ENCODE data around the gene NPC1.
"Not testable (repeated sequence)": the region's sequence is repeated elsewhere in the genome, so short reads cannot be mapped to it uniquely, and the experiment has no call there.

NPC1 gene

DNA sequence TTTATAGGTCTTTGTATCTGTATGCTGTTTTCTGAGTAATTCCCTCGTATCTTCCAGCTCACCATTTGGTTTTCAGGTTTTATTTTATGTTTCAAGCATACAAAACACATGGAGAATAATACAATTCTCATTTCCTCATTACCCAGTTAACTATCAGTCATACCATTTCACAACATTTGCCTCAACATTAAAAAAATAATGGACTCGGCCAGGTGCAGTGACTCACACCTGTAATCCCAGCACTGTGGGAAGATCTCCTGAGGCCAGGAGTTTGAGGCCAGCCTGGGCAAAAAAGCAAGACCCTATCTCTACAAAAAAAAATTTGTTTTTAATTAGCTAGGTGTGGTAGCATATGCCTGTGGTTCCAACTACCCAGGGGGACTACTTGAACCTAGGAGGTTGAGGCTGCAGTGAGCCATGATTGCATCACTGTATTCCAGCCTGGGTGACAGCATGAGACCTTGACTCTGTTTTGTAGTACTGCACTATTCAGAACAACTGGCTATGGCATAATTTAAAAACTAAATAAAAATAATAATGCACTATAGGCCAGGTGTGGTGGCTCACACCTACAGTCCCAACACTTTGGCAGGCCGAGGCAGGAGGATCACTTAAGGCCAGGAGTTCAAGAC lies 20.3 kb downstream of the NPC1 start:
- ChIA-PET POLR2A (interaction anchor here (0.6 kb wide), 1 partner anchor 26 kb away, joined by 3 read pairs; no protein-coding TSS in a partner anchor), CTCF (interaction anchor here (0.6 kb wide), 1 partner anchor 249 kb away, joined by 4 read pairs; no protein-coding TSS in a partner anchor)
- no peaks in the 10 kb centered on the region for H3K4me1 ChIP-seq (ENCODE audit: control extremely low read depth in 1 of 4, control insufficient read depth in 4 of 4, insufficient read depth in 4 of 4, low read length in 3 of 4)
- H3K4me3 ChIP-seq (ENCODE audit: control insufficient read depth in 1 of 7, extremely low read depth in 1 of 7, insufficient read depth in 4 of 7, low read depth in 2 of 7, low read length in 6 of 7): no peak overlapping the region
- 100% methylated on average over 1 of the region's 3 CpGs for WGBS (ENCODE audit: insufficient coverage)
- no peak overlapping the region for H3K27ac ChIP-seq (ENCODE audit: insufficient read depth in 1 of 2, low read depth in 1 of 2, low read length in 2 of 2, poor library complexity in 1 of 2, severe bottlenecking in 2 of 2)
- H3K27me3 ChIP-seq (replicated peaks in 2 of 5; ENCODE audit: control insufficient read depth in 4 of 5, insufficient read depth in 5 of 5, low read length in 4 of 5): no peaks in the 10 kb centered on the region
- no peaks in the 10 kb centered on the region for H3K9me3 ChIP-seq (ENCODE audit: control extremely low read depth in 1 of 5, control insufficient read depth in 4 of 5, insufficient read depth in 2 of 5, low read depth in 1 of 5, low read length in 4 of 5)
- no peak for DNase-seq
- peaks cover 4 to 58% (median 32%) of the 10 kb centered on the region in 4 experiments for H3K36me3 ChIP-seq (ENCODE audit: control insufficient read depth in 4 of 4, insufficient read depth in 4 of 4, low read length in 3 of 4)

DNA sequence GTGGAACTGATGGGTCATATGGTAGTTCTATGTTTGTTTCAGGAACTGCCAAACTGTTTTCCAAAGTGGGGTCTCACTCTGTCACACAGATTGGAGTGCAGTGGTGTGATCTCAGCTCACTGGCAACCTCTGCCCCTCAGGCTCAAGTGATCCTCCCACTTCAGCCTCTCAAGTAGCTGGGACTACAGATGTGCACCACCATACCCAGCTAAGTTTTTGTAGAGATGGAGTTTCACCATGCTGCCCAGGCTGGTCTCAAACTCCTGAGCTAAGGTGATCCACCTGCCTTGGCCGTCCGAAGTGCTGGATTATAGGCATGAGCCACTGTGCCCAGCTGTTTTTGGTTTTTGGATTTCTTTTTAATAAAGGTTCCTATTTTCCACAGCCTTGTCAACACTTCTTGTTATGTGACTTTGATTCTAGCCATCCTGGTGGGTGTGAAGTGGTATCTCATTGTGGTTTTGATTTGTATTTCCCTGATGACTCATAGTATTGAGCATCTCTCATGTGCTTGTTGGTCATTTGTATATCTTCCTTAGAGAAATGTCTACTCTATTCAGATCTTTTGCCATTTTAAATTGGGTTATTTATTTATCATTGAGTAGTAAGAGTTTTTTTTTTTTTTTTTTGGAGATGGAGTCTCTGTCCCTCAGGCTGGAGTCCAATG lies 22.8 kb downstream of the NPC1 start:
- no peak overlapping the region for H3K27ac ChIP-seq (ENCODE audit: insufficient read depth in 1 of 2, low read depth in 1 of 2, low read length in 2 of 2, poor library complexity in 1 of 2, severe bottlenecking in 2 of 2)
- peaks cover 7 to 51% (median 25%) of the 10 kb centered on the region in 4 experiments for H3K36me3 ChIP-seq (ENCODE audit: control insufficient read depth in 4 of 4, insufficient read depth in 4 of 4, low read length in 3 of 4)
- no peaks in the 10 kb centered on the region for H3K9me3 ChIP-seq (ENCODE audit: control extremely low read depth in 1 of 5, control insufficient read depth in 4 of 5, insufficient read depth in 2 of 5, low read depth in 1 of 5, low read length in 4 of 5)
- ChIA-PET CTCF (interaction anchor here (0.8 kb wide), 1 partner anchor 16 kb away, joined by 3 read pairs; no protein-coding TSS in a partner anchor), POLR2A (interaction anchor here (0.6 kb wide), 1 partner anchor 19 kb away, joined by 3 read pairs; no protein-coding TSS in a partner anchor)
- H3K27me3 ChIP-seq (replicated peaks in 2 of 5; ENCODE audit: control insufficient read depth in 4 of 5, insufficient read depth in 5 of 5, low read length in 4 of 5): no peaks in the 10 kb centered on the region
- no CpG with 5 or more reads among the region's 2 CpGs for WGBS (ENCODE audit: insufficient coverage)
- no peak overlapping the region for H3K4me3 ChIP-seq (ENCODE audit: control insufficient read depth in 1 of 7, extremely low read depth in 1 of 7, insufficient read depth in 4 of 7, low read depth in 2 of 7, low read length in 6 of 7)
- no peaks in the 10 kb centered on the region for H3K4me1 ChIP-seq (ENCODE audit: control extremely low read depth in 1 of 4, control insufficient read depth in 4 of 4, insufficient read depth in 4 of 4, low read length in 3 of 4)
- peak in 2 of 3 donors; percentile 32 to 55 for DNase-seq

DNA sequence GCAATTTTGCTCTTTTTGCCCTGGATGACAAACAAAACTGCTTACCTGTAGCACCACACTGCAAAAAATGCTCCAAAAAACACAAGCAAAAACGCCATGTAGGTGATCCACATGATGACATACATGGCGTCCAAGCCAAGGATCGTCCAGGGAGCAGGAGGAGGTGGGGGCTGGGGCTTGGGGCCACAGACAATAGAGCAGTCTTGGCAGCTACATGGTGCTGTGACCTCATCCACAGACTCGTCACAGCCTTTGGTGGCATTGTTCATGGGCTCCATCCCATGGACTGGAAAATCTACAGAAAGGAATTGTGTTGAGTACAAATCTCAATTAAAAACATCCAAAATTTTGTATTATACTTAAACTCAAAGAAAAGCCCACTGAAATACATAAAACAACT lies 26.1 kb downstream of the NPC1 start:
- no peak for DNase-seq

DNA sequence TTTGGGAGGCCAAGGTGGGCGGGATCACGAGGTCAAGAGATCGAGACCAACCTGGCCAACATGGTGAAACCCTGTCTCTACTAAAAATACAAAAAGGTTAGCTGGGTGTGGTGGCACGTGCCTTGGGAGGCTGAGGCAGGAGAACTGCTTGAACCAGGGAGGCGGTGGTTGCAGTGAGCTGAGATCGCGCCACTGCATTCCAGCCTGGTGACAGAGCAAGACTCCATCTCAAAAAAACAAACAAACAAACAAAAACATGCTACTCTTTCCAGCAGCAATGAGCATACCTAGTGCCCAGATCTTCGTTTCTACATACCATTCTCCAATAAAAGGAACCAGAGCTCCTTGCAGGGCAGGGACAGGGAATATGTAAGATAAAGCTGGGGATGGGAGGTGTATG lies 28.8 kb downstream of the NPC1 start:
- H3K9me3 ChIP-seq (ENCODE audit: control extremely low read depth in 1 of 5, control insufficient read depth in 4 of 5, insufficient read depth in 2 of 5, low read depth in 1 of 5, low read length in 4 of 5); H3K4me3 ChIP-seq (ENCODE audit: control insufficient read depth in 1 of 7, extremely low read depth in 1 of 7, insufficient read depth in 4 of 7, low read depth in 2 of 7, low read length in 6 of 7); H3K4me1 ChIP-seq (ENCODE audit: control extremely low read depth in 1 of 4, control insufficient read depth in 4 of 4, insufficient read depth in 4 of 4, low read length in 3 of 4); DNase-seq; H3K27me3 ChIP-seq (replicated peaks in 2 of 5; ENCODE audit: control insufficient read depth in 4 of 5, insufficient read depth in 5 of 5, low read length in 4 of 5); POLR2A ChIA-PET; H3K27ac ChIP-seq (ENCODE audit: insufficient read depth in 1 of 2, low read depth in 1 of 2, low read length in 2 of 2, poor library complexity in 1 of 2, severe bottlenecking in 2 of 2): not testable (repeated sequence)
- WGBS (ENCODE audit: insufficient coverage): 96% methylated on average over 5 of the region's 8 CpGs
- CTCF ChIA-PET: interaction anchor here (1.0 kb wide), 1 partner anchor 19 kb away, joined by 3 read pairs; no protein-coding TSS in a partner anchor
- peaks cover 5 to 75% (median 46%) of the 10 kb centered on the region in 4 experiments for H3K36me3 ChIP-seq (ENCODE audit: control insufficient read depth in 4 of 4, insufficient read depth in 4 of 4, low read length in 3 of 4)

More for the DNA sequence above, 26.1 kb downstream of the NPC1 start:
- Histone ChIP-seq H3K27me3 (replicated peaks in 2 of 5; ENCODE audit: control insufficient read depth in 4 of 5, insufficient read depth in 5 of 5, low read length in 4 of 5) (no peaks in the 10 kb centered on the region), H3K4me1 (ENCODE audit: control extremely low read depth in 1 of 4, control insufficient read depth in 4 of 4, insufficient read depth in 4 of 4, low read length in 3 of 4) (no peaks in the 10 kb centered on the region), H3K36me3 (ENCODE audit: control insufficient read depth in 4 of 4, insufficient read depth in 4 of 4, low read length in 3 of 4) (peaks cover 5 to 55% (median 35%) of the 10 kb centered on the region in 4 experiments), H3K9me3 (ENCODE audit: control extremely low read depth in 1 of 5, control insufficient read depth in 4 of 5, insufficient read depth in 2 of 5, low read depth in 1 of 5, low read length in 4 of 5) (no peaks in the 10 kb centered on the region), H3K4me3 (ENCODE audit: control insufficient read depth in 1 of 7, extremely low read depth in 1 of 7, insufficient read depth in 4 of 7, low read depth in 2 of 7, low read length in 6 of 7) (no peak overlapping the region), H3K27ac (ENCODE audit: insufficient read depth in 1 of 2, low read depth in 1 of 2, low read length in 2 of 2, poor library complexity in 1 of 2, severe bottlenecking in 2 of 2) (no peak overlapping the region)
- 100% methylated on average over 3 of the region's 4 CpGs for WGBS (ENCODE audit: insufficient coverage)
- POLR2A ChIA-PET: no interaction called here
- CTCF ChIA-PET: no interaction called here

DNA sequence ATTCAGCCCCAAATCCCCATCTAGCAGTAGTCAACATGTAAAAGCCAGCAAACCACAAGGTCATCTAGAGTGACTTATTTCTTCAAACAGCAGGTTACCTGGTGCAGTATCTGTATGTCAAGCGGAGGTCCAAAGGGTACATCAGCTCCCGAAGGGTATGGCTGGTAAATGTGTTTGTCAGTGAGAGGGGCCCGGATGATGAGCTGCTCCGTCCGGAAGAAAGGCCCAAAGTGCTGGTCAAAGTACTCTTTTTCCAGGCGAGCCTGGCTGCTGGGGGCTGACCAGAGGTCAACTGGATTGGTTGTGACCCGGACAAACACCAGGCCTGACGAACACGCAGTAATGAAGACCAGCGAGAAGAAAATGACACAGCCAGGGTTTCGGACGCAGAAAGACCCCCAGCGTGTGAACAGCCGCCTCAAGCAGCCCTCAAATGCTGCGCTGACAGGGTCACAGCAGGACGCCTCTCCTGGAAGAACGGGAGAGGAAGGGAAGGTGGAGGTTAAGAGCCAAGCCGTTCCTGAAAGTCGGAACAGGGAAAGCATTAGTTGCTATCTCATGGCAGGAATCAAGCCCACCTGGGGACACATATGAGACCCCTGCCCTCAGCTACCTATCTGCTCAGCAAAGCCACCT lies 30.0 kb downstream of the NPC1 start:
- Histone ChIP-seq H3K4me3 (ENCODE audit: control insufficient read depth in 1 of 7, extremely low read depth in 1 of 7, insufficient read depth in 4 of 7, low read depth in 2 of 7, low read length in 6 of 7) (no peak overlapping the region), H3K27ac (ENCODE audit: insufficient read depth in 1 of 2, low read depth in 1 of 2, low read length in 2 of 2, poor library complexity in 1 of 2, severe bottlenecking in 2 of 2) (no peak overlapping the region), H3K27me3 (replicated peaks in 2 of 5; ENCODE audit: control insufficient read depth in 4 of 5, insufficient read depth in 5 of 5, low read length in 4 of 5) (no peaks in the 10 kb centered on the region), H3K9me3 (ENCODE audit: control extremely low read depth in 1 of 5, control insufficient read depth in 4 of 5, insufficient read depth in 2 of 5, low read depth in 1 of 5, low read length in 4 of 5) (no peaks in the 10 kb centered on the region), H3K4me1 (ENCODE audit: control extremely low read depth in 1 of 4, control insufficient read depth in 4 of 4, insufficient read depth in 4 of 4, low read length in 3 of 4) (no peaks in the 10 kb centered on the region), H3K36me3 (ENCODE audit: control insufficient read depth in 4 of 4, insufficient read depth in 4 of 4, low read length in 3 of 4) (peaks cover 8 to 81% (median 55%) of the 10 kb centered on the region in 4 experiments)
- no peak for DNase-seq
- POLR2A ChIA-PET: no interaction called here
- CTCF ChIA-PET: no interaction called here
- WGBS (ENCODE audit: insufficient coverage): 97% methylated on average over 17 of the region's 19 CpGs

DNA sequence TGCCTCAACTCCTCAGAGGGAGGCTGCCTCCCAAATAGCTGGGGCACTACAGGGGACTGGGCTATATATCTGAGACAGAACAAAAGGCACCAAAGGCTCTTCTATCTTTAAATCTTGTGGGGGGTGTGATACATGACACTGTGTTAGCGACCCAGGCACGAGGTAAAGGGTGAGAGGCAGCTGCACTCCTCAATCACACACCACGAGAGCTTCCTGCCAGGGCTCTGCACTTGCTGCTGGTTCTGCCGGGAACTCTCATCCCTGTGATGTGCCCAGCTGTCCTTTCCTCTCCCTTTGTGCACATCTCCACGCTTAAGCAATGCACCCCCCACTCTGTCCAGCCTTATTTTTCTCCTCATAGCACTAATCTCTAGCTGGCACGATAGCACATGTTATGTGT lies 32.4 kb downstream of the NPC1 start:
- no peak overlapping the region for H3K4me3 ChIP-seq (ENCODE audit: control insufficient read depth in 1 of 7, extremely low read depth in 1 of 7, insufficient read depth in 4 of 7, low read depth in 2 of 7, low read length in 6 of 7)
- no peak overlapping the region for H3K27ac ChIP-seq (ENCODE audit: insufficient read depth in 1 of 2, low read depth in 1 of 2, low read length in 2 of 2, poor library complexity in 1 of 2, severe bottlenecking in 2 of 2)
- 93% methylated on average over 5 of the region's 6 CpGs for WGBS (ENCODE audit: insufficient coverage)
- H3K9me3 ChIP-seq (ENCODE audit: control extremely low read depth in 1 of 5, control insufficient read depth in 4 of 5, insufficient read depth in 2 of 5, low read depth in 1 of 5, low read length in 4 of 5): no peaks in the 10 kb centered on the region
- ChIA-PET POLR2A (no interaction called here), CTCF (interaction anchor here (0.9 to 1.3 kb wide), 3 partner anchors 40 to 149 kb away, joined by 3 read pairs; no protein-coding TSS in a partner anchor)
- H3K27me3 ChIP-seq (replicated peaks in 2 of 5; ENCODE audit: control insufficient read depth in 4 of 5, insufficient read depth in 5 of 5, low read length in 4 of 5): no peaks in the 10 kb centered on the region
- H3K4me1 ChIP-seq (ENCODE audit: control extremely low read depth in 1 of 4, control insufficient read depth in 4 of 4, insufficient read depth in 4 of 4, low read length in 3 of 4): no peaks in the 10 kb centered on the region
- peaks cover 8 to 73% (median 58%) of the 10 kb centered on the region in 4 experiments for H3K36me3 ChIP-seq (ENCODE audit: control insufficient read depth in 4 of 4, insufficient read depth in 4 of 4, low read length in 3 of 4)
- no peak for DNase-seq

Measured in common myeloid progenitor, CD34-positive (primary cell).